ENCODE results near the gene COPS2. TPM values are rescaled to one million over a fixed set of nuclear protein-coding genes. Genes with fewer than 3 reads are reported as not detected.
"Not testable (repeated sequence)": the region's sequence is repeated elsewhere in the genome, so short reads cannot be mapped to it uniquely, and the experiment has no call there.

Gene COPS2
- total and polyA plus RNA-seq, 2 donors (not counting 1 experiment from before 2014, with no cell fraction given) = 92.2 to 98.1 TPM

DNA sequence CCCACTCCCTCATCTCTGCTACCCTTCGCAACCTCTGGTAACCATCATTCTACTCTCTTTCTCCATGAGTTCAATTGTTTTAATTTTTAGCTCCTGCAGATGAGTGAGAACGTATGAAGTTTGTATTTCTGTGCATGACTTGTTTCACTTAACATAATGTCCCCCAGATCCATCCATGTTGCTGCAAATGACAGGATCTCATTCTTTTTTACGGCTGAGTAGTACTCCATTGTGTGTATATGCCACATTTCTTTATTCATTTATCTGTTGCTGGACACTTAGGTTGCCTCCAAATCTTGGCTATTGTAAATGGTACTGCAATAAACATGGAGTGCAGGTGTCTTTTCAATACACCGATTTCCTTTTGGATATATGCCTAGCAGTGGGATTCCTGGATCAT, 26.7 kb upstream of the COPS2 start:
- no peaks in the 10 kb centered on the region for H4K20me1 ChIP-seq (ENCODE audit: control insufficient read depth, extremely low read depth, insufficient read depth, low read length)
- H3K9ac ChIP-seq (ENCODE audit: insufficient read depth, low read length) = no peak overlapping the region
- no peak overlapping the region for H3K27ac ChIP-seq (ENCODE audit: insufficient read depth, low read length)
- no peaks in the 10 kb centered on the region for H3K9me3 ChIP-seq (ENCODE audit: control insufficient read depth, insufficient read depth, low read depth, low read length)
- H2AFZ ChIP-seq (ENCODE audit: low read length) = no peak overlapping the region
- H3K4me1 ChIP-seq (ENCODE audit: control insufficient read depth, extremely low read depth, insufficient read depth, low read length) = no peaks in the 10 kb centered on the region
- no peak overlapping the region for H3K4me2 ChIP-seq (ENCODE audit: extremely low read depth, insufficient read depth, low read length)
- H3K4me3 ChIP-seq (replicated peaks in 1 of 4; ENCODE audit: control extremely low read depth in 1 of 4, insufficient read depth in 1 of 4, low read depth in 3 of 4, low read length in 4 of 4) = no peak overlapping the region
- no peak for TF ChIP-seq EZH2 (IDR thresholded peaks at IDR 0.05; ENCODE audit: low read length, missing control alignments)
- TF ChIP-seq, protein P1, sequence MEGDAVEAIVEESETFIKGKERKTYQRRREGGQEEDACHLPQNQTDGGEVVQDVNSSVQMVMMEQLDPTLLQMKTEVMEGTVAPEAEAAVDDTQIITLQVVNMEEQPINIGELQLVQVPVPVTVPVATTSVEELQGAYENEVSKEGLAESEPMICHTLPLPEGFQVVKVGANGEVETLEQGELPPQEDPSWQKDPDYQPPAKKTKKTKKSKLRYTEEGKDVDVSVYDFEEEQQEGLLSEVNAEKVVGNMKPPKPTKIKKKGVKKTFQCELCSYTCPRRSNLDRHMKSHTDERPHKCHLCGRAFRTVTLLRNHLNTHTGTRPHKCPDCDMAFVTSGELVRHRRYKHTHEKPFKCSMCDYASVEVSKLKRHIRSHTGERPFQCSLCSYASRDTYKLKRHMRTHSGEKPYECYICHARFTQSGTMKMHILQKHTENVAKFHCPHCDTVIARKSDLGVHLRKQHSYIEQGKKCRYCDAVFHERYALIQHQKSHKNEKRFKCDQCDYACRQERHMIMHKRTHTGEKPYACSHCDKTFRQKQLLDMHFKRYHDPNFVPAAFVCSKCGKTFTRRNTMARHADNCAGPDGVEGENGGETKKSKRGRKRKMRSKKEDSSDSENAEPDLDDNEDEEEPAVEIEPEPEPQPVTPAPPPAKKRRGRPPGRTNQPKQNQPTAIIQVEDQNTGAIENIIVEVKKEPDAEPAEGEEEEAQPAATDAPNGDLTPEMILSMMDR (conservative IDR thresholded peaks at IDR 0.05 in 1 of 2, IDR thresholded peaks at IDR 0.05 in 1 of 2; ENCODE audit: low read depth in 1 of 2, low read length in 2 of 2) = no peak
- DNase-seq (ENCODE audit: low read depth in 2 of 2) = no peak
- H3K36me3 ChIP-seq (ENCODE audit: control insufficient read depth, insufficient read depth, low read length) = no peaks in the 10 kb centered on the region
- no peaks in the 10 kb centered on the region for H3K27me3 ChIP-seq (ENCODE audit: control insufficient read depth, insufficient read depth, low read length)
- H3K79me2 ChIP-seq (ENCODE audit: control insufficient read depth, insufficient read depth, low read length) = peaks cover 9% of the 10 kb centered on the region

DNA sequence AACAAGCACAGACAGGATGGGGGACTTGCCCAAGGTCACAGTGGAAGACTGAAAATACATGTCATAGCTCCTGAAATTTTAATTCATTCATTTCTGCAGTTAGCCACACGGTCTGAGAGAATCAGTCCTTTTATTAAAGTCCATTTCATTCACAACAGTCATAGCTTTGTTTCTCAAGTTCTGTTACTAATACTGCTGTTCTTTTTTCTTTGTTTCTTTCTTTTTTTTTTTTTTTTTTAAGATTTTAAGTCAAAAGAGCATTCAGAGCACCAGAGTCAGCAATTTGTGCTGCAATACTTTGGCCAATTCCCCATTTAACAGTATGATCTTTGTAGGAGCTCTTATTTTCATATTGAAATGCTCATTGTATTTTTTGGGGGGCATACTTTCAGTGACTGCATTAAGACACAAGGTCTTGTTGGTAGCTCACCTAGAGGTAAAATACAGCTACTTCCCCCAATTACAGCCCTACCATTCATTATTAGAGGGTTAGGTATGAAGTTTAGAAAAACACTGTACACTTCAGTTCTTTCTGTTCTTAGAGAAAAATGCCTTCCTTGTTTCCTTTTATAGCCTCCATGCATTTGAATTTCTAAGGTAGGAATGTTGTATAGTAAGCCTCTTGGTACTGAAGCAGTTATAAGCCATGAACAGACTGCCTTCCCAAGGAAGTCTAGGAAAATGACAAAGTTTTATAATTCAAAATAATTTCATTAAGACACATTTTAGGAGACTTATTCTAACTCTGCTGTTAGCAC, 24.2 kb upstream of the COPS2 start:
- H3K27me3 ChIP-seq (ENCODE audit: control insufficient read depth, insufficient read depth, low read length) = no peaks in the 10 kb centered on the region
- H3K79me2 ChIP-seq (ENCODE audit: control insufficient read depth, insufficient read depth, low read length) = peaks cover 14% of the 10 kb centered on the region
- no peak for TF ChIP-seq EZH2 (IDR thresholded peaks at IDR 0.05; ENCODE audit: low read length, missing control alignments)
- TF ChIP-seq, protein P1 (conservative IDR thresholded peaks at IDR 0.05 in 1 of 2, IDR thresholded peaks at IDR 0.05 in 1 of 2; ENCODE audit: low read depth in 1 of 2, low read length in 2 of 2) = no peak
- H3K9ac ChIP-seq (ENCODE audit: insufficient read depth, low read length) = no peak overlapping the region
- no peak overlapping the region for H3K4me2 ChIP-seq (ENCODE audit: extremely low read depth, insufficient read depth, low read length)
- no peaks in the 10 kb centered on the region for H3K4me1 ChIP-seq (ENCODE audit: control insufficient read depth, extremely low read depth, insufficient read depth, low read length)
- no peaks in the 10 kb centered on the region for H3K36me3 ChIP-seq (ENCODE audit: control insufficient read depth, insufficient read depth, low read length)
- no peaks in the 10 kb centered on the region for H3K9me3 ChIP-seq (ENCODE audit: control insufficient read depth, insufficient read depth, low read depth, low read length)
- no peak overlapping the region for H3K27ac ChIP-seq (ENCODE audit: insufficient read depth, low read length)
- no peak overlapping the region for H3K4me3 ChIP-seq (replicated peaks in 1 of 4; ENCODE audit: control extremely low read depth in 1 of 4, insufficient read depth in 1 of 4, low read depth in 3 of 4, low read length in 4 of 4)
- DNase-seq (ENCODE audit: low read depth in 2 of 2) = no peak
- H2AFZ ChIP-seq (ENCODE audit: low read length) = no peak overlapping the region
- no peaks in the 10 kb centered on the region for H4K20me1 ChIP-seq (ENCODE audit: control insufficient read depth, extremely low read depth, insufficient read depth, low read length)

DNA sequence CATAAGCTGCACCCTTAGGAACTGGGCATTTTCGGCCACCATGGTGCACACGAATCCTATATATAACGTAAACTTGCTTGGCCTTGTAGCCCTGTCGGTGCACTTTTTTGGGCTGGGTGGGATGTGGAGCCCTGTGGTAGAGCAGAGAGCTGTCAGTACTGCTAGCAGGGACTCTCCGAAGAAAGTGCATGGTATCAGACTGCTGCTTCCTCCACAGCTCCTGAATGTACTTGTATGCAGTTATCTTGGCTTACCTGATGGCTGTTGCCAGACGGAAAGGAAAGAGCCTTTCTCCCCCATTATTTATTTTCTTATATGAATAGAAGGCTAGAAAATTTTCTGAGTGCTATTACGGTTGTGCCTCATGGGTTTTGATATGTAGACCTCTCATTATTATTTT, 23.1 kb upstream of the COPS2 start:
- Histone ChIP-seq H3K79me2 (ENCODE audit: control insufficient read depth, insufficient read depth, low read length) (peaks cover 17% of the 10 kb centered on the region), H2AFZ (ENCODE audit: low read length) (no peak overlapping the region), H3K9ac (ENCODE audit: insufficient read depth, low read length) (no peak overlapping the region), H3K4me2 (ENCODE audit: extremely low read depth, insufficient read depth, low read length) (no peak overlapping the region), H3K27me3 (ENCODE audit: control insufficient read depth, insufficient read depth, low read length) (no peaks in the 10 kb centered on the region), H3K4me1 (ENCODE audit: control insufficient read depth, extremely low read depth, insufficient read depth, low read length) (no peaks in the 10 kb centered on the region), H3K9me3 (ENCODE audit: control insufficient read depth, insufficient read depth, low read depth, low read length) (no peaks in the 10 kb centered on the region), H3K27ac (ENCODE audit: insufficient read depth, low read length) (no peak overlapping the region), H4K20me1 (ENCODE audit: control insufficient read depth, extremely low read depth, insufficient read depth, low read length) (no peaks in the 10 kb centered on the region), H3K36me3 (ENCODE audit: control insufficient read depth, insufficient read depth, low read length) (no peaks in the 10 kb centered on the region), H3K4me3 (replicated peaks in 1 of 4; ENCODE audit: control extremely low read depth in 1 of 4, insufficient read depth in 1 of 4, low read depth in 3 of 4, low read length in 4 of 4) (no peak overlapping the region)
- TF ChIP-seq EZH2 (IDR thresholded peaks at IDR 0.05; ENCODE audit: low read length, missing control alignments) = no peak
- TF ChIP-seq, protein P1 (conservative IDR thresholded peaks at IDR 0.05 in 1 of 2, IDR thresholded peaks at IDR 0.05 in 1 of 2; ENCODE audit: low read depth in 1 of 2, low read length in 2 of 2) = no peak
- DNase-seq (ENCODE audit: low read depth in 2 of 2) = no peak

DNA sequence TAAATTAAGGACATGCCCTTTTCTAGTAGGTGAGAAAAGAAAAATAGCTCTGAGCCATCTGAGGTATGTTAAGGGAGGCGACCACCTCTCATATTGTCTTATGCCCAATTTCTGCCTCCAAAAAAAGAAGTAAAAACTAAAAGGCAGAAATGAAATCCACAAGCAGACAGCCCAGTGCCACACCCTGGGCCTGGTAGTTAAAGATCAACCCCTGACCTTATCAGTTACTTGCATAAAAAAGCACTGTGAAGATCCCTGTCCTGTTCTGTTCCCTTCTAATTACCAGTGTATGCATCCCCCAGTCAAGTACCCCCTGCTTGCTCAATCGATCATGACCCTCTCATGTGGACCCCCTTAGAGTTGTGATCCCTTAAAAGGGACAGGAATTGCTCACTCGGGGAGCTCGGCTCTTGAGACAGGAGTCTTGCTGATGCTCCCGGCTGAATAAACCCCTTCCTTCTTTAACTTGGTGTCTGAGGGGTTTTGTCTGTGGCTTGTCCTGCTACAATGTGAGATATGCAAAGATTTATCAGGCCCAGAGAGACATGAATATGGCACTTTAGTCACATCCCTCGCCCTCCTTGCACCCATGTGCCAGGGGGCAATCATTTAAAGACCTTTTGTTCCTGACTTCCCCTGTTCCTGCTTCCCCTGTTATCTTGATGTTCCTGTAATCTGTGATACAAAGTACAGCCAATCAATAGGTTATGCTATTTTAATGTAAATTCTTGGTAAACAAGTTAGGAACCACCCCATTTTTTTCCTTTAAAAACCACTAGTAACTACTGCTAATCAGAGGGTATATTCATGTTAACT, 20.4 kb upstream of the COPS2 start:
- not testable (repeated sequence) for H3K4me2 ChIP-seq (ENCODE audit: extremely low read depth, insufficient read depth, low read length); DNase-seq (ENCODE audit: low read depth in 2 of 2); H4K20me1 ChIP-seq (ENCODE audit: control insufficient read depth, extremely low read depth, insufficient read depth, low read length); H3K9me3 ChIP-seq (ENCODE audit: control insufficient read depth, insufficient read depth, low read depth, low read length); H3K4me1 ChIP-seq (ENCODE audit: control insufficient read depth, extremely low read depth, insufficient read depth, low read length); H3K4me3 ChIP-seq (replicated peaks in 1 of 4; ENCODE audit: control extremely low read depth in 1 of 4, insufficient read depth in 1 of 4, low read depth in 3 of 4, low read length in 4 of 4); H2AFZ ChIP-seq (ENCODE audit: low read length); H3K27ac ChIP-seq (ENCODE audit: insufficient read depth, low read length); H3K27me3 ChIP-seq (ENCODE audit: control insufficient read depth, insufficient read depth, low read length); H3K9ac ChIP-seq (ENCODE audit: insufficient read depth, low read length); H3K36me3 ChIP-seq (ENCODE audit: control insufficient read depth, insufficient read depth, low read length)
- peaks cover 32% of the 10 kb centered on the region for H3K79me2 ChIP-seq (ENCODE audit: control insufficient read depth, insufficient read depth, low read length)
